ENCODE data around the gene TCP10L.
A peak's percentile ranks its signal among the peaks of the same experiment; 100 is the strongest.

The TCP10L gene

DNA sequence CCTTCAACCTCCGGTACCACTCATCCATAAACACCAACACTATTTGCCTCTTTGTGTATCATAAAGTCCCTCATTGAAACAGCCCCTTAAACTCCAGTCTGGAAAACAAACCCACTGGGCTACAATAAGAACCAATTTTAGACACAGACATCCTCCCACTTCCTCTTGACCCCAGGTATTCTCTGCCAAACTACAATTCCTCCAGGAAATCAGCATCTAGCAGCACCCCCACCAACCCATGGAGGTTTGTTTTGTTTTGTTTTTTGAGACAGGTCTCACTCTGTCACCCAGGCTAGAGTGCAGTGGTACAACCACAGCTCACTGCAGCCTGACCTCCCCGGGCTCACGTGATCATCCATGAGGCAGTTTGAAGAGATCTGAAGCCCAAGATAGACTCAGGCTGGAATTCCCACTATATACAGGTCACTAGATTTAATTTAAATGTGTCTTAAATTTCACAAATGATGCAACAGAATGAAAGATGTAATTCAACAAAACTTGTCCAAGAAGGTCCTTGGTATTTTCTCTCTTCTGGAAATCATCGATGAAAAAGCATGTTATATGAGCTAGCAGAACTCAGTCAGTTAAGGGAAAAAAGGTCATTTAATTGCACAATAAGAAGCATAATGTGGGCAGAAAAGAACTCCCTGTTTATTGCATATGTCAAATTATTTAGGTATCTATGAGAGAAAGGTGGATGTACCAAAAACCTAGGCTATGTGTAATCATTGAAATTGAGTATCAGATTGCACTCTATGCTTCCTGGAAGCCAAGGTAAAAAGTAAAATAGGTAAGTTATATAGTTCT, 30.3 kb downstream of the TCP10L start:
- TF ChIP-seq, protein P1, sequence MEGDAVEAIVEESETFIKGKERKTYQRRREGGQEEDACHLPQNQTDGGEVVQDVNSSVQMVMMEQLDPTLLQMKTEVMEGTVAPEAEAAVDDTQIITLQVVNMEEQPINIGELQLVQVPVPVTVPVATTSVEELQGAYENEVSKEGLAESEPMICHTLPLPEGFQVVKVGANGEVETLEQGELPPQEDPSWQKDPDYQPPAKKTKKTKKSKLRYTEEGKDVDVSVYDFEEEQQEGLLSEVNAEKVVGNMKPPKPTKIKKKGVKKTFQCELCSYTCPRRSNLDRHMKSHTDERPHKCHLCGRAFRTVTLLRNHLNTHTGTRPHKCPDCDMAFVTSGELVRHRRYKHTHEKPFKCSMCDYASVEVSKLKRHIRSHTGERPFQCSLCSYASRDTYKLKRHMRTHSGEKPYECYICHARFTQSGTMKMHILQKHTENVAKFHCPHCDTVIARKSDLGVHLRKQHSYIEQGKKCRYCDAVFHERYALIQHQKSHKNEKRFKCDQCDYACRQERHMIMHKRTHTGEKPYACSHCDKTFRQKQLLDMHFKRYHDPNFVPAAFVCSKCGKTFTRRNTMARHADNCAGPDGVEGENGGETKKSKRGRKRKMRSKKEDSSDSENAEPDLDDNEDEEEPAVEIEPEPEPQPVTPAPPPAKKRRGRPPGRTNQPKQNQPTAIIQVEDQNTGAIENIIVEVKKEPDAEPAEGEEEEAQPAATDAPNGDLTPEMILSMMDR (IDR thresholded peaks at IDR 0.05; ENCODE audit: insufficient read depth, low read length): no peak
- TF ChIP-seq POLR2AphosphoS5 (IDR thresholded peaks at IDR 0.05; ENCODE audit: low read depth) (no peak), SPI1 (IDR thresholded peaks at IDR 0.05; ENCODE audit: borderline replicate concordance, low read depth) (no peak), GABPA (IDR thresholded peaks at IDR 0.05; ENCODE audit: low read depth) (no peak), REST (IDR thresholded peaks at IDR 0.05; ENCODE audit: insufficient replicate concordance, low read depth) (no peak)
- no peak for DNase-seq (ENCODE audit: low read depth in 1 of 2, low spot score in 1 of 2)
- Histone ChIP-seq H3K27ac (replicated peaks) (no peak overlapping the region), H3K4me3 (replicated peaks; ENCODE audit: insufficient read depth, low read length) (no peak overlapping the region), H3K27me3 (ENCODE audit: insufficient read depth, poor library complexity, severe bottlenecking) (no peaks in the 10 kb centered on the region)

DNA sequence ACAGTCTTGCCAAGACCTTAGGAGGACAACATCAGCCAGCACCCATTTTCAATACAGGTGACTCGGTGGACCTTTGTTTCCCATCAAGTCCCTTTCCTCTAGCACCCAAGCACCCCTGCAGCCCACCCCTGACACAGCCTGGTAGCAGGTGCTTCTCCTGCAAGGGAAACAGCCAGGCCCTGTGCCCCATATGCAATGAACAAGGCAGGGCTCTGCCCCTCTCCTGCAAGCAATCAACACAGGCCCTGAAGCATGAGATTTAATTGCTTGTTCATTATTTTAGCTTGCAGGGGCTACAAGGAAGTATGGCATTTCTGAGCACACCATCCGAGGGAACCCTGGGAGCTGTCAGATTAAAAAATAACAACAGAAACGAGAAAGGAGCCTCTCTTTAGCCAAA, 35.4 kb downstream of the TCP10L start:
- no peak for DNase-seq (ENCODE audit: low read depth in 1 of 2, low spot score in 1 of 2)
- Histone ChIP-seq H3K27me3 (ENCODE audit: insufficient read depth, poor library complexity, severe bottlenecking) (no peaks in the 10 kb centered on the region), H3K27ac (replicated peaks) (no peak overlapping the region), H3K4me3 (replicated peaks; ENCODE audit: insufficient read depth, low read length) (no peak overlapping the region)
- TF ChIP-seq, protein P1 (IDR thresholded peaks at IDR 0.05; ENCODE audit: insufficient read depth, low read length): no peak
- TF ChIP-seq SPI1 (IDR thresholded peaks at IDR 0.05; ENCODE audit: borderline replicate concordance, low read depth) (no peak), GABPA (IDR thresholded peaks at IDR 0.05; ENCODE audit: low read depth) (no peak), POLR2AphosphoS5 (IDR thresholded peaks at IDR 0.05; ENCODE audit: low read depth) (no peak), REST (IDR thresholded peaks at IDR 0.05; ENCODE audit: insufficient replicate concordance, low read depth) (no peak)

- TF ChIP-seq POLR2AphosphoS5 (IDR thresholded peaks at IDR 0.05; ENCODE audit: low read depth) (no peak), SPI1 (IDR thresholded peaks at IDR 0.05; ENCODE audit: borderline replicate concordance, low read depth) (peak; percentile 19; the same call in 1 of the 2 replicates)
- TF ChIP-seq, protein P1 (IDR thresholded peaks at IDR 0.05; ENCODE audit: insufficient read depth, low read length): no peak
- no peaks in the 10 kb centered on the region for H3K27me3 ChIP-seq (ENCODE audit: insufficient read depth, poor library complexity, severe bottlenecking)
Measured at GRCh38 chr21:32549440-32549839, 35.9 kb downstream of the TCP10L start.

More at GRCh38 chr21:32549440-32549839, 35.9 kb downstream of the TCP10L start:
- DNase-seq (ENCODE audit: low read depth in 1 of 2, low spot score in 1 of 2): no peak
- H3K27ac ChIP-seq (replicated peaks): no peak overlapping the region
- no peak overlapping the region for H3K4me3 ChIP-seq (replicated peaks; ENCODE audit: insufficient read depth, low read length)
